Activated B cell treated with CpG ODN at 0.5 μM for 24 hours (primary cell): ENCODE data around the gene SPECC1L. TPM values are rescaled to one million over a fixed set of nuclear protein-coding genes. Genes with fewer than 3 reads are reported as not detected.

Experiments used
- ATAC-seq: fragments of 200-7000 bp; cut with Tn5 transposase; one replicate; pipeline ENCODE4 v1.10.0; 2021; ENCODE audit warnings: low read depth, mild to moderate bottlenecking, moderate library complexity
- CTCF ChIA-PET: fragments of 350-600 bp; sonication (Branson Sonifier 250); formaldehyde crosslinking; loops from one replicate; lab custom pipeline; 2021; ENCODE audit warnings: antibody characterized with exemption; lab: Charles Lee
- POLR2A ChIA-PET: fragments of 350-600 bp; sonication (Branson Sonifier 250); formaldehyde crosslinking; loops from one replicate; lab custom pipeline; 2021; ENCODE audit warnings: antibody characterized with exemption; lab: Charles Lee
- DNase-seq: peaks from one replicate; pipeline ENCODE4 v3.0.0; 2022
- H3K27ac Mint-ChIP-seq: one replicate; pipeline ENCODE4 v1.8.0; 2020; ENCODE audit warnings: mixed read lengths
- H3K27me3 Mint-ChIP-seq: one replicate; pipeline ENCODE4 v1.8.0; 2021; ENCODE audit warnings: mixed read lengths
- H3K36me3 Mint-ChIP-seq: one replicate; pipeline ENCODE4 v1.8.0; 2021; ENCODE audit warnings: low read depth, mixed read lengths
- H3K4me1 Mint-ChIP-seq: one replicate; pipeline ENCODE4 v1.8.0; 2021; ENCODE audit warnings: mixed read lengths
- H3K4me3 Mint-ChIP-seq: one replicate; pipeline ENCODE4 v1.8.0; 2020; ENCODE audit warnings: mild to moderate bottlenecking, mixed read lengths
- H3K9me3 Mint-ChIP-seq: one replicate; pipeline ENCODE4 v1.8.0; 2020; ENCODE audit warnings: mixed read lengths
- CTCF ChIP-seq: fragments of 200-600 bp; IDR thresholded peaks from one replicate; pipeline ENCODE4 v1.8.0; 2022; ENCODE audit warnings: antibody characterized with exemption, mild to moderate bottlenecking
- intact Hi-C: fragments of 100-400 bp; cut with micrococcal nuclease; formaldehyde crosslinking; loops from one replicate; pipeline ENCODE4 v1.15.1; 2024
- total RNA-seq: library from RNA; stranded (reverse); gene quantifications from 2 replicates; pipeline ENCODE4 v1.2.3, GENCODE V29; 2022

Gene SPECC1L
- total RNA-seq, 1 donor from 2014 or later, result 59.0 TPM

GRCh38 chr22:24467340-24467739, 196.7 kb downstream of the SPECC1L start:
- POLR2A ChIA-PET, result no interaction called here
- Mint-ChIP-seq H3K9me3 (no peaks in the 10 kb centered on the region), H3K4me1 (peaks cover 23% of the 10 kb centered on the region), H3K4me3 (no peak overlapping the region), H3K27ac (no peak overlapping the region), H3K36me3 (no peaks in the 10 kb centered on the region), H3K27me3 (no peaks in the 10 kb centered on the region)
- TF ChIP-seq CTCF, result no peak
- ATAC-seq, result no peak
- CTCF ChIA-PET, result no interaction called here
- DNase-seq, result no peak
- intact Hi-C loops, result no loop called here

Other genes starting within 250 kb of the SPECC1L start
- gene SUSD2, start 89.3 kb upstream of the SPECC1L start, total RNA-seq, result 0.39 and 0.93 TPM in 2 replicates
- not detected in 2 replicates for gene GGT5, start 25.7 kb upstream of the SPECC1L start, total RNA-seq
- 35.7 and 35.8 TPM in 2 replicates for gene ADORA2A, start 156.8 kb downstream of the SPECC1L start, total RNA-seq
- gene UPB1, start 224.5 kb downstream of the SPECC1L start, total RNA-seq, result 1.1 and 1.3 TPM in 2 replicates